Transverse colon (tissue), 4 donors: Measurements from ENCODE around the gene ZNF423. TPM values are rescaled to one million over a fixed set of nuclear protein-coding genes. Genes with fewer than 3 reads are reported as not detected.

Experiments used
- DNase-seq: peaks from one replicate; pipeline ENCODE4 v3.0.0-alpha.2; 2019
- H3K27ac ChIP-seq, 4 donors: fragments of 200-600 bp; sonication (generic); 2 replicates each; pipeline ENCODE4 v1.5.1; 2016 to 2018; ENCODE audit warnings: inconsistent platforms in 4 of 4
- H3K27me3 ChIP-seq: fragments of 200-600 bp; sonication (generic); 2 replicates; pipeline ENCODE4 v1.5.1; 2017; ENCODE audit warnings: inconsistent platforms
- H3K36me3 ChIP-seq, 4 donors: fragments of 200-600 bp; sonication (generic); 2 replicates each; pipeline ENCODE4 v1.5.1; 2017 to 2019; ENCODE audit warnings: inconsistent platforms in 4 of 4
- H3K4me1 ChIP-seq, 4 donors: fragments of 200-600 bp; sonication (generic); 2 replicates each; pipeline ENCODE4 v1.5.1; 2017 to 2020; ENCODE audit warnings: inconsistent platforms in 4 of 4
- H3K4me3 ChIP-seq, 4 donors: fragments of 200-600 bp; sonication (generic); 1 replicate in 1 of 4; 2 replicates in 3 of 4; pipeline versions ENCODE4 v1.5.1 to v1.6.1; 2017 to 2019; ENCODE audit warnings: inconsistent platforms in 4 of 4
- H3K9me3 ChIP-seq, 2 donors: fragments of 200-600 bp; sonication (generic); 2 replicates each; pipeline ENCODE4 v1.5.1; 2017 to 2019; ENCODE audit warnings: inconsistent platforms in 2 of 2
- CTCF ChIP-seq, 5 experiments: fragments of 200-600 bp in 3 of 5; fragments of 450-650 bp in 2 of 5; sonication (generic) in 3 of 5; IDR thresholded peaks; 1 replicate in 2 of 5; 2 replicates in 3 of 5; pipeline ENCODE4 v1.5.1; 2016 to 2017; ENCODE audit warnings: antibody characterized with exemption in 5 of 5, inconsistent platforms in 3 of 5, mild to moderate bottlenecking in 2 of 5, moderate library complexity in 1 of 5
- EP300 ChIP-seq: sonication (generic); formaldehyde crosslinking; IDR thresholded peaks from one replicate; pipeline ENCODE4 v1.6.1; 2017; ENCODE audit warnings: antibody characterized with exemption, low read depth
- POLR2A ChIP-seq: fragments of 450-650 bp; IDR thresholded peaks from one replicate; pipeline ENCODE4 v1.6.1; 2016; ENCODE audit warnings: antibody characterized with exemption, mild to moderate bottlenecking, moderate library complexity
- POLR2AphosphoS5 ChIP-seq, 3 donors: sonication (generic); formaldehyde crosslinking; IDR thresholded peaks; one replicate each; pipeline ENCODE4 v1.6.1; 2016; ENCODE audit warnings: antibody characterized with exemption in 3 of 3
- WGBS, 2 donors: methylation state at CpG; one replicate each; pipeline ENCODE4 v1.1.5; 2018; ENCODE audit warnings: low coverage in 1 of 2; 5-methylcytosine and 5-hydroxymethylcytosine counted together
- in situ Hi-C, 4 donors: fragments of 200-750 bp; cut with MboI; loops; one replicate each; pipeline versions ENCODE4 v1.15.0 to v1.15.1; 2017; ENCODE audit warnings: low sequenced_read_pairs in 3 of 4, low pct_ligation_motif_present in 1 of 4, low pct_unique_long_range_greater_than_20kb in 1 of 4
- intact Hi-C: fragments of 100-400 bp; cut with DNase I; formaldehyde crosslinking; loops from one replicate; pipeline ENCODE4 v1.15.1; 2023; ENCODE audit warnings: low total_unique reads
- total RNA-seq, 4 donors: library from RNA; depleted of rRNA; stranded (reverse); fragments of >200 nt; gene quantifications; one replicate each; pipeline ENCODE4 v1.1.0, GENCODE V29; 2016

The ZNF423 gene
- total RNA-seq, 4 donors from 2014 or later = 4.9 to 13.1 (median 7.2) TPM

GRCh38 chr16:49837688-49838410 lies 18.1 kb downstream of the ZNF423 start:
- no peak overlapping the region for H3K4me3 ChIP-seq
- H3K4me1 ChIP-seq = peaks cover 24 to 54% (median 35%) of the 10 kb centered on the region in 4 donors
- peaks cover 13% of the 10 kb centered on the region for H3K27me3 ChIP-seq
- DNase-seq = no peak
- 75 to 100% methylated on average over 2 to 17 of the region's 17 CpGs for WGBS, 2 donors
- in situ Hi-C loops = no loop called here
- peak overlapping the region; percentile 17 to 78 (median 56) for H3K27ac ChIP-seq
- intact Hi-C loops = no loop called here
- H3K36me3 ChIP-seq = no peaks in the 10 kb centered on the region
- TF ChIP-seq POLR2A (no peak), CTCF (IDR thresholded peaks at IDR 0.05) (no peak), POLR2AphosphoS5 (IDR thresholded peaks at IDR 0.05) (no peak), EP300 (no peak)
- H3K9me3 ChIP-seq = no peaks in the 10 kb centered on the region

- Histone ChIP-seq H3K4me3 (no peak overlapping the region), H3K4me1 (peaks cover 24 to 63% (median 35%) of the 10 kb centered on the region in 4 donors), H3K36me3 (no peaks in the 10 kb centered on the region), H3K27me3 (peaks cover 13% of the 10 kb centered on the region), H3K27ac (peak overlapping the region; percentile 59 to 81 (median 75)), H3K9me3 (no peaks in the 10 kb centered on the region)
- DNase-seq = no peak
- in situ Hi-C loops = no loop called here
- intact Hi-C loops = no loop called here
- 81% methylated on average over 5 of the region's 5 CpGs; no CpG with 5 or more reads in 1 of the 2 donors for WGBS, 2 donors
- no peak for TF ChIP-seq CTCF (IDR thresholded peaks at IDR 0.05)
- TF ChIP-seq POLR2A = no peak
- no peak for TF ChIP-seq EP300
- TF ChIP-seq POLR2AphosphoS5 (IDR thresholded peaks at IDR 0.05) = no peak
Measured at GRCh38 chr16:49836668-49837067, 19.2 kb downstream of the ZNF423 start.

- intact Hi-C loops (no loop called here), in situ Hi-C loops (no loop called here)
- Histone ChIP-seq H3K27ac (peak overlapping the region; percentile 59 to 81 (median 75)), H3K27me3 (peaks cover 13% of the 10 kb centered on the region), H3K9me3 (no peaks in the 10 kb centered on the region), H3K4me1 (peaks cover 24 to 63% (median 35%) of the 10 kb centered on the region in 4 donors), H3K4me3 (no peak overlapping the region), H3K36me3 (no peaks in the 10 kb centered on the region)
- no peak for DNase-seq
- WGBS, 2 donors = 86% methylated on average over 2 of the region's 2 CpGs; no CpG with 5 or more reads in 1 of the 2 donors
- no peak for TF ChIP-seq POLR2AphosphoS5 (IDR thresholded peaks at IDR 0.05)
- no peak for TF ChIP-seq POLR2A
- TF ChIP-seq CTCF (IDR thresholded peaks at IDR 0.05) = no peak
- no peak for TF ChIP-seq EP300
Measured at GRCh38 chr16:49836218-49836617, 19.7 kb downstream of the ZNF423 start.

- peaks cover 24 to 63% (median 35%) of the 10 kb centered on the region in 4 donors for H3K4me1 ChIP-seq
- TF ChIP-seq POLR2A (no peak), EP300 (no peak), CTCF (IDR thresholded peaks at IDR 0.05) (no peak), POLR2AphosphoS5 (IDR thresholded peaks at IDR 0.05) (no peak)
- H3K4me3 ChIP-seq = no peak overlapping the region
- H3K27me3 ChIP-seq = peaks cover 13% of the 10 kb centered on the region
- WGBS, 2 donors = 60 to 66% methylated on average over 4 to 13 of the region's 13 CpGs
- DNase-seq = no peak
- no peaks in the 10 kb centered on the region for H3K36me3 ChIP-seq
- intact Hi-C loops (no loop called here), in situ Hi-C loops (no loop called here)
- peak overlapping the region; percentile 59 to 81 (median 75) for H3K27ac ChIP-seq
- no peaks in the 10 kb centered on the region for H3K9me3 ChIP-seq
Measured at GRCh38 chr16:49835161-49835777, 20.6 kb downstream of the ZNF423 start.
